Measurements from ENCODE around the gene THY1.

Gene THY1

DNA sequence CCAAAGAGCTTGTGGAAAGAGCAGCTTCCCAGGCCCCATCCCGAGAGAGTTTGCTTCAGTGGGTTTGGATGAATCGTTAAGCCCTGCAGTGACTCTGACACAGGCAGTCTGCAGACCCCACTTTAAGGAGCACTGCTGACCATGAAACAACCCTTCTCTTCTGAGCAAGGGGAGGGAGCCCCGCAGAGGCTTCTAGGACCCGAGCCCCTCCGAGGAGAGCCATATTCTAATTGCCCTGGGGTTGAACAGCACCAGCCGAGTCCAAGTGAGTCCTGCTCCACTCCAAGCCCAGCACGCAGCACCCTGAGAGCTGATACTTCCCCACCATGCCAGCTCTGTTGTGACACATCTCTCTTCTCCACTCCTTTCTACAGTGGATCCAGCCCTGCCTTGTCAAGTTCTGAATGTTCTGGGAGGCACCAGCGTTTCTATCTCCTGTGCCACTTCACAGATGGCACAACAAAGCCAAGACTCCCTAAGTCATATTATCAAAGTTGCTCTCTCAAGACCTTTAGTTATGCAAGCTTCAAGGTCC lies 51.8 kb downstream of the THY1 start:
- Histone ChIP-seq H3K36me3 (ENCODE audit: control insufficient read depth in 2 of 2, insufficient read depth in 2 of 2, low read length in 2 of 2) (no peaks in the 10 kb centered on the region), H3K27ac (ENCODE audit: low read depth in 2 of 2, low read length in 2 of 2) (peak overlapping the region; percentile 90 to 93), H3K9ac (ENCODE audit: low read depth in 1 of 2, low read length in 2 of 2) (peak overlapping the region; percentile 21 to 34), H3K4me1 (ENCODE audit: control insufficient read depth in 2 of 2, insufficient read depth in 2 of 2, low read length in 2 of 2) (peaks cover 45 to 63% of the 10 kb centered on the region in 2 donors), H3K9me3 (ENCODE audit: control insufficient read depth in 2 of 2, low read length in 2 of 2) (no peaks in the 10 kb centered on the region), H3K27me3 (ENCODE audit: control insufficient read depth in 2 of 2, insufficient read depth in 2 of 2, low read length in 2 of 2) (no peaks in the 10 kb centered on the region), H3K4me3 (ENCODE audit: low read length in 2 of 2) (no peak overlapping the region)

- peaks cover 45 to 64% of the 10 kb centered on the region in 2 donors for H3K4me1 ChIP-seq (ENCODE audit: control insufficient read depth in 2 of 2, insufficient read depth in 2 of 2, low read length in 2 of 2)
- no peaks in the 10 kb centered on the region for H3K36me3 ChIP-seq (ENCODE audit: control insufficient read depth in 2 of 2, insufficient read depth in 2 of 2, low read length in 2 of 2)
- peak overlapping the region; percentile 21 to 34 for H3K9ac ChIP-seq (ENCODE audit: low read depth in 1 of 2, low read length in 2 of 2)
- H3K27ac ChIP-seq (ENCODE audit: low read depth in 2 of 2, low read length in 2 of 2): peak overlapping the region; percentile 90 to 93
- H3K27me3 ChIP-seq (ENCODE audit: control insufficient read depth in 2 of 2, insufficient read depth in 2 of 2, low read length in 2 of 2): no peaks in the 10 kb centered on the region
- H3K9me3 ChIP-seq (ENCODE audit: control insufficient read depth in 2 of 2, low read length in 2 of 2): no peaks in the 10 kb centered on the region
- no peak overlapping the region for H3K4me3 ChIP-seq (ENCODE audit: low read length in 2 of 2)
Observed at GRCh38 chr11:119370486-119371046, 52.4 kb downstream of the THY1 start.

DNA sequence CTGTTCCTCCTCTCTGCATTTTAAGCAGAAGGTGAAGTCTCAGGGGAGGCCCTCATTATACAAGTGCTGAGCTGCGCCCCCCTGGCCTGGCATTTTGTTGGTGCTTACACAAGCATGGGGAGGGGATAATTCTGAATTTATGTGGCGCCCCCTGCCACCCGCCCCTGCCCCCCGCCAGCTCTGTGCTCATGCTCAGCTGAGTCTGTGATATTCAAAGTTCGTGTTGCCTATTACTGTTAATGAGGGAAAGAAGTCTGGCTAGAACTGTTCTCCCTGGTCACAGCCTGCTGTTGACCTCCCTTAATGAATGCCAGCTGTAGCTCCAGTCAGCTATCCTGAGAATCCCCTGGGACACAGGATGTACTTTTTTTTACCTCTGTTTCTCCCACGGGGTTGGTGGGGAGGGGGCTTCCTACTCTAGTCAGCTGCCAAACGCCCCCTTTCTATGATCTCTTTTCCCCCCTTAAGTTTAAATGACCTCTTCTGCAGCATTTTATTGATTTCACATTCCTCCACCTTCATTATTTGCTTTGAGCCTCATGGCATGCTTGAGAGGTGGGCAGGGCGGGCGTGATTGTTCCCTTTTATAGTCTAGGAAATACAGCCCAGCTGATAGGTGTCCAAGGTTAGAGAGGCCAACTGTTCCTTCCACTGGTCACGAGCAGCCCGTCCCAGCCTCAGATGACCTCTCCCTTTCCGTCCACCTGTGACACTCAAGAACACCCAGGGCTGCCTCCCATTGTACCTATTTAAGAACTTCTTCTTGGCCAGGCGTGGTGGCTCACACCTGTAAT lies 53.6 kb downstream of the THY1 start:
- Histone ChIP-seq H3K9me3 (ENCODE audit: control insufficient read depth in 2 of 2, low read length in 2 of 2) (no peaks in the 10 kb centered on the region), H3K27ac (ENCODE audit: low read depth in 2 of 2, low read length in 2 of 2) (peak overlapping the region; percentile 90 to 93), H3K36me3 (ENCODE audit: control insufficient read depth in 2 of 2, insufficient read depth in 2 of 2, low read length in 2 of 2) (no peaks in the 10 kb centered on the region), H3K27me3 (ENCODE audit: control insufficient read depth in 2 of 2, insufficient read depth in 2 of 2, low read length in 2 of 2) (no peaks in the 10 kb centered on the region), H3K9ac (ENCODE audit: low read depth in 1 of 2, low read length in 2 of 2) (peak overlapping the region; percentile 63 to 72), H3K4me1 (ENCODE audit: control insufficient read depth in 2 of 2, insufficient read depth in 2 of 2, low read length in 2 of 2) (peaks cover 56 to 71% of the 10 kb centered on the region in 2 donors), H3K4me3 (ENCODE audit: low read length in 2 of 2) (peak overlapping the region; percentile 48 to 61)

GRCh38 chr11:119368121-119369034 lies 54.6 kb downstream of the THY1 start:
- peaks cover 1 to 2% of the 10 kb centered on the region in 2 donors for H3K27me3 ChIP-seq (ENCODE audit: control insufficient read depth in 2 of 2, insufficient read depth in 2 of 2, low read length in 2 of 2)

DNA sequence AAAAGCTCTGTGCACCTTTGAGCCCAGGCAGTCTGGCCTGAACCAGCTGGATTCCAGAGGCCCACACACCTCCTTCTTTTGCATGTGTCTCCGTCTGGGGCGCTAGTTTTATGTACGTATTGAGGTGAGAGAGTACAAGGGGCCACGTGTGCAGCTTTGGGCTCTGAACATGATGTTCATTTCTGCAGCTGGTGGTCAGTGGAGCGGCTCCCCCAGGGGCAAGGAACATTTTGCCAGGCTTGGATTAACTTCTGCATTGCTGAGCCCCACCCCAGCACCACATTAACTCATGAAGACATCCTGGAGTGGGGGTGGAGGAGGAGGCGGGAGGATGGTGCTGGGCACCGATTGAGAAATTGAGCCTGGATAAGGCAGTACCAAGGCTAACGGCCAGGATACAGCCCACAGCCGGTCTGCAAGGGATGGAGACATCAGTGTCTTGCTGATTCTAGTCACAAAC lies 55.3 kb downstream of the THY1 start:
- Histone ChIP-seq H3K4me1 (ENCODE audit: control insufficient read depth in 2 of 2, insufficient read depth in 2 of 2, low read length in 2 of 2) (peaks cover 63 to 75% of the 10 kb centered on the region in 2 donors), H3K9me3 (ENCODE audit: control insufficient read depth in 2 of 2, low read length in 2 of 2) (no peaks in the 10 kb centered on the region), H3K9ac (ENCODE audit: low read depth in 1 of 2, low read length in 2 of 2) (peak overlapping the region; percentile 65 to 72), H3K27ac (ENCODE audit: low read depth in 2 of 2, low read length in 2 of 2) (peak overlapping the region; percentile 90 to 93), H3K4me3 (ENCODE audit: low read length in 2 of 2) (peak overlapping the region; percentile 41 to 61), H3K27me3 (ENCODE audit: control insufficient read depth in 2 of 2, insufficient read depth in 2 of 2, low read length in 2 of 2) (peaks cover 4 to 9% of the 10 kb centered on the region in 2 donors), H3K36me3 (ENCODE audit: control insufficient read depth in 2 of 2, insufficient read depth in 2 of 2, low read length in 2 of 2) (no peaks in the 10 kb centered on the region)

More at GRCh38 chr11:119368121-119369034, 54.6 kb downstream of the THY1 start:
- peak overlapping the region; percentile 48 to 61 for H3K4me3 ChIP-seq (ENCODE audit: low read length in 2 of 2)
- H3K36me3 ChIP-seq (ENCODE audit: control insufficient read depth in 2 of 2, insufficient read depth in 2 of 2, low read length in 2 of 2): no peaks in the 10 kb centered on the region
- peak overlapping the region; percentile 90 to 93 for H3K27ac ChIP-seq (ENCODE audit: low read depth in 2 of 2, low read length in 2 of 2)
- no peaks in the 10 kb centered on the region for H3K9me3 ChIP-seq (ENCODE audit: control insufficient read depth in 2 of 2, low read length in 2 of 2)
- peak overlapping the region; percentile 65 to 72 for H3K9ac ChIP-seq (ENCODE audit: low read depth in 1 of 2, low read length in 2 of 2)
- H3K4me1 ChIP-seq (ENCODE audit: control insufficient read depth in 2 of 2, insufficient read depth in 2 of 2, low read length in 2 of 2): peaks cover 59 to 73% of the 10 kb centered on the region in 2 donors

All from mucosa of rectum (tissue), 2 donors.